Placental pericyte (primary cell): ENCODE measurements around the gene OR14K1. TPM values are rescaled to one million over a fixed set of nuclear protein-coding genes. Genes with fewer than 3 reads are reported as not detected.

ENCODE experiments used
- total RNA-seq: library from RNA; depleted of rRNA; stranded (reverse); fragments of >200 nt; gene quantifications from 2 replicates; pipeline ENCODE4 v1.2.3, GENCODE V29; 2012

OR14K1 gene, protein sequence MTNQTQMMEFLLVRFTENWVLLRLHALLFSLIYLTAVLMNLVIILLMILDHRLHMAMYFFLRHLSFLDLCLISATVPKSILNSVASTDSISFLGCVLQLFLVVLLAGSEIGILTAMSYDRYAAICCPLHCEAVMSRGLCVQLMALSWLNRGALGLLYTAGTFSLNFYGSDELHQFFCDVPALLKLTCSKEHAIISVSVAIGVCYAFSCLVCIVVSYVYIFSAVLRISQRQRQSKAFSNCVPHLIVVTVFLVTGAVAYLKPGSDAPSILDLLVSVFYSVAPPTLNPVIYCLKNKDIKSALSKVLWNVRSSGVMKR
- total RNA-seq = not detected in 2 replicates

DNA sequence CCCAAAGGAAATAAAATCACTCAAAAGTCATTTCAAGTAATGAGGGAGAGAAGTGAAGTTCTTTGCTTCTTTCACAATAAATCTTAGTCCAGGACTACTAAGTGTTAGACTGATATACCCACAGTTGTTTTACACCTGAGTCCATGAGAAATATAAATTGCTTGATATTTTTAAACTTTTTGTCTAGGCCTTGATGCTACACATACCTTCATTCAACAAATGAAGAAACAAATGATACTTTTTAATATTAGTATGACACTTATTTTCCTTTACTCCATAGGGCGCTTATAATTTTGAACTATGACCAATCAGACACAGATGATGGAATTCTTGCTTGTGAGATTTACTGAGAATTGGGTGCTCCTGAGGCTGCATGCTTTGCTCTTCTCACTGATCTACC is at the start of gene OR14K1:
OR14K1 (plus strand) TSS at position 301 of the 400 bp plus-strand sequence; CDS start at position 301, 0 bp downstream.

DNA sequence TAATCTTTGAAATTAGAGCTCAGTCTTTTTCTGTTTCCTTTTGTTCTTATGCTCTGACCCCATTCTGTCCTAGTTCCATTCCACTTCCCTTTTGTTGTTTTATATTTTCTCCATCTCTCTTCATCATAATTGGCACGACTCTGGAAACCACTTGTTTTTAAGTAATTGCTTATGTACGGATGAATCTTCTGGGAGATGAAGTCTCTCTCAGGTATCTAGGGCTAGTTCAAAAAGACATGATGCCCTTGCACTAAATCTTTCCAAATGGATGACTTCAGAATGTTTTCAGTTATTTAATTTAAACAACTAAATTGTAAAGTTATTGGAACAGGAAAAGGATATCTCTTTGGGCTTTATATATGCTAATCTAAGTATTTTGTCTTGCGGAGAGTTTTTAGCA is 21.9 kb upstream of the OR14K1 start, which contains the start of gene OR6F1:
OR6F1 (minus strand) TSS at position 101 of the 400 bp plus-strand sequence. CDS start 3,891 bp downstream, outside the sequence.

DNA sequence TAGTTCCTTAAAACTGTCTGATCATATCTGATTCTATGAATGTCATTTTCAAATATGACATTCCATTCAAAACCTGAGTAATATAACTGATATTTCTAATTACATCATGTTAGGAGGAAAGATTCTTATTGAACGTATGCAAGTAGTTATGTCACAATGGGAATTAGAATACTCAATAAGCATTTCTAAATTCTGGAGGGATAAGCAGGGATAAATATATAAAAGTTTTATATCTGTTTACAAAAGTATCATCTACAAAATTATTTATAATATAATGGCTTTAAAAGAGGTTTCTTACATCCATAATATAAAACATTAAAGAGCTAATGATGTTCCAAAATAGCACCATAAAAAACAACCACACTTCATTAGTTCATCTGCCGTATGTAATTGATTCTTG is 9.6 kb downstream of the OR14K1 start, which contains the start of gene OR14A2:
OR14A2 (minus strand) TSS at position 101 of the 400 bp plus-strand sequence.

DNA sequence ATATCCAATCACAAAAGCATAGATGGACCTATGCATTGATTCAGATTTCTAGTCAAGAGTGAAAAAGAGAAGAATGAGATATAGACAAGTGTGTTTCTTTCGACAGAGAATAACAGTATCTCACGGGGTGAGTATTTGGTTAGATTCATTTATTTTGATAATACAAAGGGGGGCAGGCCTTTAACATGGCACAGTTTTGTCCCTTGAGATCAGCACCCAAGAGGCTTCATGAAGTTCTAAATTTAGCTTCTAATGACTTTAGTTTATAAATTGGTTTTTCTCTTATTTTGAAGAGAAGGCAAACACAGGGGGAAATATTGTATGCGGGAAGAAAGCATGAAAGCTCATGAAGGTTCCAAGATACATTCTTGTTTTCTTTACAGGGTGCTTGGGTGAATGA is 22.0 kb downstream of the OR14K1 start, which contains the start of gene OR1C1:
OR1C1 (minus strand) TSS at position 101 of the 400 bp plus-strand sequence. CDS start 2,150 bp downstream, outside the sequence.

Other genes with a start within 250 kb of the OR14K1 start
- under 0.01 TPM in 1 of 2 replicates, not detected in the other for gene OR2C3, start 202.2 kb upstream of the OR14K1 start, total RNA-seq
- under 0.01 TPM in 2 replicates for gene GCSAML, start 189.5 kb upstream of the OR14K1 start, total RNA-seq
- not detected in 2 replicates for gene OR2G2, start 150.3 kb upstream of the OR14K1 start, total RNA-seq
- gene OR2G3, start 133.0 kb upstream of the OR14K1 start, total RNA-seq = not detected in 2 replicates
- gene OR13G1, start 58.9 kb upstream of the OR14K1 start, total RNA-seq = not detected in 2 replicates
- gene OR6F1, start 22.0 kb upstream of the OR14K1 start, total RNA-seq = not detected in 2 replicates
- not detected in 2 replicates for gene OR14A2, start 9.5 kb downstream of the OR14K1 start, total RNA-seq
- not detected in 2 replicates for gene OR1C1, start 21.9 kb downstream of the OR14K1 start, total RNA-seq
- not detected in 2 replicates for gene OR14A16, start 85.5 kb downstream of the OR14K1 start, total RNA-seq
- not detected in 2 replicates for gene OR11L1, start 103.3 kb downstream of the OR14K1 start, total RNA-seq
- gene TRIM58, start 118.6 kb downstream of the OR14K1 start, total RNA-seq = 2.7 and 5.9 TPM in 2 replicates
- 1.4 and 1.8 TPM in 2 replicates for gene OR2W3, start 157.0 kb downstream of the OR14K1 start, total RNA-seq
- 0.22 TPM in 1 of 2 replicates, not detected in the other for gene OR2T8, start 181.6 kb downstream of the OR14K1 start, total RNA-seq
- not detected in 2 replicates for gene OR2AJ1, start 186.3 kb downstream of the OR14K1 start, total RNA-seq
- gene OR2L8, start 210.2 kb downstream of the OR14K1 start, total RNA-seq = 0.43 TPM in 1 of 2 replicates, not detected in the other
- not detected in 2 replicates for gene OR2AK2, start 226.6 kb downstream of the OR14K1 start, total RNA-seq